BLaER1 treated with 17β-estradiol and CSF1 and Interleukin-3, amounts not matched to agents 10 nM and 100 nM (cell line): Measurements from ENCODE around the gene AQP2.

Experiments used
- H3K27ac ChIP-seq, 11 experiments: shearing (Covaris generic); formaldehyde crosslinking; 2 replicates each; pipeline ENCODE4 v1.8.1; 2022
- H3K27me3 ChIP-seq, 11 experiments: shearing (Covaris generic); formaldehyde crosslinking; 2 replicates each; pipeline ENCODE4 v1.8.1; 2022
- H3K36me3 ChIP-seq, 11 experiments: shearing (Covaris generic); formaldehyde crosslinking; 2 replicates each; pipeline ENCODE4 v1.8.1; 2022
- H3K4me1 ChIP-seq, 10 experiments: shearing (Covaris generic); formaldehyde crosslinking; 2 replicates each; pipeline ENCODE4 v1.8.1; 2022
- H3K4me2 ChIP-seq, 11 experiments: shearing (Covaris generic); formaldehyde crosslinking; 2 replicates each; pipeline ENCODE4 v1.8.1; 2022
- H3K4me3 ChIP-seq, 10 experiments: shearing (Covaris generic); formaldehyde crosslinking; 2 replicates each; pipeline ENCODE4 v1.8.1; 2022
- H3K9ac ChIP-seq, 11 experiments: shearing (Covaris generic); formaldehyde crosslinking; 2 replicates each; pipeline ENCODE4 v1.8.1; 2022
- H3K9me3 ChIP-seq, 11 experiments: shearing (Covaris generic); formaldehyde crosslinking; replicated peaks in 1 of 11; 2 replicates each; pipeline ENCODE4 v1.8.1; 2022
- H4K20me1 ChIP-seq, 11 experiments: shearing (Covaris generic); formaldehyde crosslinking; 2 replicates each; pipeline ENCODE4 v1.8.1; 2022
- Cebpa-rat ChIP-seq, 11 experiments: shearing (Covaris generic); IDR thresholded peaks; 2 replicates each; pipeline ENCODE4 v1.8.1; 2022

The AQP2 gene

GRCh38 chr12:49923880-49924556 lies 26.5 kb upstream of the AQP2 start:
- Histone ChIP-seq H3K9me3 (no peaks in the 10 kb centered on the region), H3K27me3 (no peaks in the 10 kb centered on the region), H3K27ac (no peak overlapping the region), H4K20me1 (no peaks in the 10 kb centered on the region), H3K4me3 (no peak overlapping the region), H3K9ac (no peak overlapping the region), H3K36me3 (no peaks in the 10 kb centered on the region), H3K4me2 (no peak overlapping the region), H3K4me1 (peaks cover 0 to 54% (median 14%) of the 10 kb centered on the region in 10 experiments; a peak in 14 of 20 replicates)
- no peak for TF ChIP-seq Cebpa-rat (IDR thresholded peaks at IDR 0.05)

DNA sequence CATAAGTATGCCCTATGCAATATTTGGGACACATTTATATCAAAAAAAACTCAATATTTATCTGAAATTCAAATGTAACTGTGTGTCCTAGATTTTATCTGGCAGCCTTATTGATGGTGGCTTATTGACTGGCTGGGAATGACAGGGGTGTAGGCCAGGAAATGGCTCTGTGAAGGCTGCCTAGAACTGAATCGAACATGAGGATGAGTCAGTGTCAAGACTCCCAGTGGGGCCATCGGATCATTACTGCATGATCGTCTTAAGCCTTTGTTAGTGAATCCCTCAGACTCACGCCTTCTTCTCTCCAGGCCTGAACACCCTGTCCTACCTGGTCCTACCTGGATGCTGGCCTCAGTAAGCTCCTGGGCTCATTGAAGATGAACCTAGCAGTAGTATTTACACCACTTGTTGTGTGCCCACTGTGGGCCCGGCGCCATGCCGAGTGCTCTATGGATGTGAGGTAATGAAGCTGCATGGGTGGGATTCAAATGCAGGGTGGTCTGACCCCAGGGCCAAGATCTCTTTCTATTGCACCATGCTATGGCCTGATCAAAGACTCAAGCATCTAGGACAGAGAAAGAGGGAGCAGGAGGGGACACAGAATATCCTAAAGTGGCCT lies 25.8 kb upstream of the AQP2 start:
- TF ChIP-seq Cebpa-rat (IDR thresholded peaks at IDR 0.05): no peak
- Histone ChIP-seq H3K9ac (no peak overlapping the region), H3K27me3 (no peaks in the 10 kb centered on the region), H3K9me3 (no peaks in the 10 kb centered on the region), H3K36me3 (no peaks in the 10 kb centered on the region), H3K4me1 (peaks cover 0 to 46% (median 14%) of the 10 kb centered on the region in 10 experiments; a peak in 14 of 20 replicates), H3K27ac (no peak overlapping the region), H3K4me3 (no peak overlapping the region), H4K20me1 (no peaks in the 10 kb centered on the region), H3K4me2 (no peak overlapping the region; a peak in 1 of 22 replicates)

- Histone ChIP-seq H3K9ac (no peak overlapping the region), H3K27ac (no peak overlapping the region), H3K9me3 (no peaks in the 10 kb centered on the region), H3K4me3 (no peak overlapping the region), H4K20me1 (no peaks in the 10 kb centered on the region), H3K4me1 (peaks cover 0 to 38% (median 5%) of the 10 kb centered on the region in 10 experiments; a peak in 14 of 20 replicates), H3K4me2 (peak overlapping the region in 4 of 11 experiments; percentile 13 to 72 (median 52); a peak in 7 of 22 replicates), H3K27me3 (no peaks in the 10 kb centered on the region), H3K36me3 (no peaks in the 10 kb centered on the region)
- no peak for TF ChIP-seq Cebpa-rat (IDR thresholded peaks at IDR 0.05)
Observed at GRCh38 chr12:49925433-49926204, 24.9 kb upstream of the AQP2 start.

GRCh38 chr12:49928471-49928870 lies 22.1 kb upstream of the AQP2 start:
- H3K9me3 ChIP-seq: no peaks in the 10 kb centered on the region
- H3K4me2 ChIP-seq: no peak overlapping the region
- H3K4me3 ChIP-seq: no peak overlapping the region
- H3K27me3 ChIP-seq: no peaks in the 10 kb centered on the region
- no peak for TF ChIP-seq Cebpa-rat (IDR thresholded peaks at IDR 0.05)
- no peaks in the 10 kb centered on the region for H3K36me3 ChIP-seq
- H4K20me1 ChIP-seq: no peaks in the 10 kb centered on the region
- peaks cover 0 to 30% (median 0%) of the 10 kb centered on the region in 10 experiments; a peak in 7 of 20 replicates for H3K4me1 ChIP-seq
- H3K9ac ChIP-seq: no peak overlapping the region
- no peak overlapping the region for H3K27ac ChIP-seq

DNA sequence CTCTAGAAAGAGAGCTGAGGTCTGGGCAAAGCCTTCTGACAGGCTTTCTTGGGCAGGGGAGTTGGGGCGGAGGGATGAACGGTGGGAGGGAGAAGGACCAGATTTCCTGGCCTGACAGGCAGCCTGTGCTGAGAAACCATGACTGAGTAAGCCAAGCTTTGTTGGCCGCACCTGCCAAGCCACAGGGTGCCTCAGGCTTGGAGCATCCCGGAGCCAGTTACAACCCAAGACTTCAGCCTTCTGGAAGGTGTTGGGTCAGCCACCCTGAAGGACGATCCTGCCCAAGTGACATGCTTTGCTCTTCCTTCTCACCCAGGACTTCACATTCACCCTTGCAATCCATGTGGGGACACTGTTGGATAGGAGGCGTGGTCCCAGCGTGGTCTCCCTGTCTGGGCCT lies 21.0 kb upstream of the AQP2 start:
- Histone ChIP-seq H3K4me3 (no peak overlapping the region), H3K27ac (no peak overlapping the region)
- no peak for TF ChIP-seq Cebpa-rat (IDR thresholded peaks at IDR 0.05)

DNA sequence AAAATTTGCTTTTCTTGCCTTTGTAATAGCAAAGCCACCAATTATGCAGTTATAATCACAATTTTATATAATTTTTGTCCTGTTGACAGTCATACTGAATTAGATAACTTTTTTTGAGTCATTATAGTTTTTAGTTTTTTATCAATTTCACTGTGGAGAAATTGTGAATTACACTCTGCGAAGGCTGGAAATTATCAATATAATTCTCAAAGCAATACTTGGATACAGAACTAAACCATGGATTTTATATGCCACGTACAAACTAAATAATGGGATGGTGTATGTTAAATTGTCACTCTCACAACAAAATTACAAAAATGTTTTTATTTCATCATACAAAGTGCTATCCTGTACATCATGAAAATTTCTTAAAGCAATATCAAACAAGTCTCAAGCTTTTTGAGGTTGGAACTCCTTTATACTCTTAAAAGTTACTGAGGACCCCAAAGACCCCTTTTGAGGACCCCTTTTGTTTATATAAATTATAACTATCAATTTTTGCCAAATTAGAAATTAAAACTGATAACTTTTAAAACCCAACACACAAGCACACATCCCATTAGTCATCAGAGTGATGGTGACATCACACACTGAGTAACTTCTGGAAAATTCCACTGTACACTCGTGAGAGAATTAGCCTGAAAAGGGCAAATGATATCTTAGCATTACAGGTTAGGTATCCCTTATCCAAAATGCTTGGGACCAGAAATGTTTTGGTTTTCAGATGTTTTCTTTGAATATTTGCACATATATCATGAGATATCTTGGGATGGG lies 19.8 kb upstream of the AQP2 start:
- H3K27ac ChIP-seq: no peak overlapping the region
- no peak for TF ChIP-seq Cebpa-rat (IDR thresholded peaks at IDR 0.05)
- H3K9ac ChIP-seq: no peak overlapping the region
- no peak overlapping the region for H3K4me3 ChIP-seq
- peaks cover 0 to 21% (median 0%) of the 10 kb centered on the region in 10 experiments; a peak in 7 of 20 replicates for H3K4me1 ChIP-seq
- no peak overlapping the region; a peak in 1 of 22 replicates for H3K4me2 ChIP-seq
- H4K20me1 ChIP-seq: no peaks in the 10 kb centered on the region
- no peaks in the 10 kb centered on the region for H3K27me3 ChIP-seq
- H3K36me3 ChIP-seq: no peaks in the 10 kb centered on the region
- no peaks in the 10 kb centered on the region for H3K9me3 ChIP-seq

More for the DNA sequence above, 21.0 kb upstream of the AQP2 start:
- H3K4me2 ChIP-seq: no peak overlapping the region
- no peaks in the 10 kb centered on the region for H4K20me1 ChIP-seq
- H3K4me1 ChIP-seq: peaks cover 0 to 30% (median 0%) of the 10 kb centered on the region in 10 experiments; a peak in 7 of 20 replicates
- H3K27me3 ChIP-seq: no peaks in the 10 kb centered on the region
- H3K9ac ChIP-seq: no peak overlapping the region
- H3K9me3 ChIP-seq: no peaks in the 10 kb centered on the region
- H3K36me3 ChIP-seq: no peaks in the 10 kb centered on the region

DNA sequence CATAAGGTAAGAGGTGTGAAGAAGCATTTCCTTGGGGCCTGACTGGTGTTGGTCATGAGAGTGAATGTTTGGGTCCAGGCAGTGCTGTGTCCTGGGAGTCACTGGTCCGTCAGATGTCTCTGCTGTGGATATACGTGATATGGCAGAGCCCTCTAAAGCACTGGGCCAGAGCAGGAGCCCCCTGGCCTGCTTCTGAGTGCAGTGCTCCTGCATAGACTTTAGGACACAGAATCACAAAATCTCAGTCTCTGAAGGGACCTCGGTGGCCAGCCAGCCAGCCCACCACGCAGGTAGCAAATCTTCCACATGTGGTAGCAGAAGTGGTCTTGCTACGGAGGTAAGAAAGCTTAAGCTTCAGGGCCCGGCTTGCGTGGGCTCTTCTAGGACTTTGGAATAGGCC lies 18.5 kb upstream of the AQP2 start:
- H3K4me3 ChIP-seq: no peak overlapping the region
- no peaks in the 10 kb centered on the region for H3K9me3 ChIP-seq
- no peak for TF ChIP-seq Cebpa-rat (IDR thresholded peaks at IDR 0.05)
- H3K9ac ChIP-seq: no peak overlapping the region
- no peak overlapping the region for H3K27ac ChIP-seq
- H4K20me1 ChIP-seq: no peaks in the 10 kb centered on the region
- H3K4me1 ChIP-seq: peaks cover 0 to 13% (median 0%) of the 10 kb centered on the region in 10 experiments; a peak in 4 of 20 replicates
- H3K36me3 ChIP-seq: no peaks in the 10 kb centered on the region
- no peak overlapping the region for H3K4me2 ChIP-seq
- H3K27me3 ChIP-seq: no peaks in the 10 kb centered on the region

DNA sequence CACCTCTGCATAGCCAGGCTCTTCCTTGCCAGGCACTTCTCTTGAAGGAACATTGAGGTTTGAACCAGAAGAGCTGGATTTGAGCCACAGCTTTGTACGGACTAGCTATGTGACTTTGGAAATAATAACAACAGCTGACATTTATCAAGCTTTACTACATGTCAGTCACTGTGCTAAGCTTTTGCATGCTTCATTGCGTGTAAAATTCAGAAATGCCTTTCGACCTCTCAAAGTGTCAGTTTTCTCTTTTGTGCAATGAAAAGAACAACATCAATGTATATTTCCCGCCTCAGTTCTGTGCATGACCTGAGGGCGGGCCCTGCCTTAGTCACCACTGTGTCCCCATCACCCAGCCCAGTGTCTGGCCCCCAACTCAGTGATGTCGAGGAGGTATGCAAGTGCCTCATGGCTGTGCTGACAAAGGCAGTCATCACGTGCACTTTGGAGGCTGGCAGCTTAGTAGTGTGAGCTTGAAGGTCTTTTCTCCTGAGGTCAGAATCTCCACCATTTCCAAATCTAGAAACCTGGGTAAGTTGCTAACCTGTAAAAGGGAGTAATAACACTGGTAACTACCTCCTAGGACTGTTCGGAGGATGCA lies 17.9 kb upstream of the AQP2 start:
- H3K9me3 ChIP-seq: no peaks in the 10 kb centered on the region
- no peak overlapping the region for H3K9ac ChIP-seq
- peaks cover 0 to 13% (median 0%) of the 10 kb centered on the region in 10 experiments; a peak in 3 of 20 replicates for H3K4me1 ChIP-seq
- H3K27ac ChIP-seq: no peak overlapping the region
- no peaks in the 10 kb centered on the region for H3K27me3 ChIP-seq
- H3K36me3 ChIP-seq: no peaks in the 10 kb centered on the region
- no peak overlapping the region for H3K4me2 ChIP-seq
- TF ChIP-seq Cebpa-rat (IDR thresholded peaks at IDR 0.05): no peak
- no peak overlapping the region for H3K4me3 ChIP-seq
- no peaks in the 10 kb centered on the region for H4K20me1 ChIP-seq
